K562 (cell line): ENCODE data around the gene ALKBH3. TPM values are rescaled to one million over a fixed set of nuclear protein-coding genes. Genes with fewer than 3 reads are reported as not detected.

ENCODE experiments used
- ARID1B ChIP-seq: fragments of 450-650 bp; IDR thresholded peaks from 2 replicates; pipeline ENCODE4 v1.6.1; 2016; ENCODE audit warnings: antibody characterized with exemption, mild to moderate bottlenecking, inconsistent platforms
- C11orf30 ChIP-seq: fragments of 450-650 bp; IDR thresholded peaks from 2 replicates; pipeline ENCODE4 v1.6.1; 2016; ENCODE audit warnings: low read depth, mild to moderate bottlenecking
- CBX1 ChIP-seq: sonication (generic); IDR thresholded peaks from 2 replicates; pipeline ENCODE4 v1.6.1; 2016; ENCODE audit warnings: antibody characterized with exemption, low read depth, mild to moderate bottlenecking
- CEBPB ChIP-seq: fragments of 450-650 bp; IDR thresholded peaks from 2 replicates; pipeline ENCODE4 v1.6.1; 2016; ENCODE audit warnings: missing genetic modification characterization, missing compliant biosample characterization
- EP300 ChIP-seq: IDR thresholded peaks from 2 replicates; pipeline ENCODE4 v1.6.1; 2012; ENCODE audit warnings: low read length, improper control_type of control experiment
- FOXP1 ChIP-seq: sonication (generic); formaldehyde crosslinking; IDR thresholded peaks from 2 replicates; pipeline ENCODE4 v1.8.0; 2022; ENCODE audit warnings: mild to moderate bottlenecking, missing genetic modification reagents
- GATA2 ChIP-seq: sonication (generic); formaldehyde crosslinking; IDR thresholded peaks from 2 replicates; pipeline ENCODE4 v1.4.0; 2020; ENCODE audit warnings: mild to moderate bottlenecking, missing genetic modification reagents
- HNRNPH1 ChIP-seq: fragments of 200-400 bp; formaldehyde crosslinking; optimal IDR thresholded peaks from 2 replicates; pipeline ENCODE3; 2017; ENCODE audit warnings: low read depth, mild to moderate bottlenecking, low read length, moderate library complexity
- SP1 ChIP-seq: sonication (generic); formaldehyde crosslinking; IDR thresholded peaks from 2 replicates; pipeline ENCODE4 v1.8.1; 2022; ENCODE audit warnings: mild to moderate bottlenecking, missing genetic modification reagents
- polyA plus RNA-seq, 8 experiments: library from polyadenylated mRNA; depleted of rRNA in 4 of 8; stranded (reverse) in 5 of 8; unstranded in 3 of 8; fragments of >200 nt; fragmentation: Nextera tagmentation in 2 of 8; fragmentation: Illumina TruSeq in 1 of 8; extraction: Ambion mirVana in 2 of 8; extraction: Trizol in 1 of 8; gene quantifications; 2 replicates each; pipeline versions ENCODE4 v1.2.1 to v1.2.3, GENCODE V29; 2011 to 2014; ENCODE audit warnings: inconsistent platforms in 1 of 8, missing spikeins in 1 of 8
- total RNA-seq, 7 experiments: library from RNA; depleted of rRNA in 6 of 7; stranded (reverse); fragments of >200 nt in 6 of 7; fragmentation: Illumina TruSeq in 2 of 7; extraction: Trizol in 2 of 7; gene quantifications; 2 replicates each; pipeline versions ENCODE4 v1.2.1 to v1.2.3, GENCODE V29; 2011 to 2021; ENCODE audit warnings: low replicate concordance in 1 of 7
- TF ChIP-seq, protein P1 (sequence below): fragments of 450-650 bp; IDR thresholded peaks from 2 replicates; pipeline ENCODE4 v1.6.1; 2017; ENCODE audit warnings: antibody characterized with exemption, mild to moderate bottlenecking
- TF ChIP-seq, protein P2 (sequence below): fragments of 450-650 bp; IDR thresholded peaks from 2 replicates; pipeline ENCODE4 v1.6.1; 2018; ENCODE audit not compliant: partially characterized antibody
- TF ChIP-seq, protein P3 (sequence below): IDR thresholded peaks from 2 replicates; pipeline ENCODE4 v1.6.1; 2014; ENCODE audit warnings: antibody characterized with exemption
- TF ChIP-seq, protein P4 (sequence below): fragments of 450-650 bp; formaldehyde crosslinking; conservative IDR thresholded peaks from 2 replicates; pipeline ENCODE4 v1.4.0; 2022; ENCODE audit warnings: mild to moderate bottlenecking, missing genetic modification characterization
- TF ChIP-seq, protein P5 (sequence below): fragments of 200-800 bp; sonication (Bioruptor generic); IDR thresholded peaks from 2 replicates; pipeline ENCODE4 v1.6.1; 2017; ENCODE audit warnings: missing genetic modification characterization, missing compliant biosample characterization

Gene ALKBH3
- total and polyA plus RNA-seq, 9 of the 15 experiments (the other 6 are each of a cell fraction or from before 2014, with no cell fraction given), result 16.0 to 49.9 (median 36.5) TPM

DNA sequence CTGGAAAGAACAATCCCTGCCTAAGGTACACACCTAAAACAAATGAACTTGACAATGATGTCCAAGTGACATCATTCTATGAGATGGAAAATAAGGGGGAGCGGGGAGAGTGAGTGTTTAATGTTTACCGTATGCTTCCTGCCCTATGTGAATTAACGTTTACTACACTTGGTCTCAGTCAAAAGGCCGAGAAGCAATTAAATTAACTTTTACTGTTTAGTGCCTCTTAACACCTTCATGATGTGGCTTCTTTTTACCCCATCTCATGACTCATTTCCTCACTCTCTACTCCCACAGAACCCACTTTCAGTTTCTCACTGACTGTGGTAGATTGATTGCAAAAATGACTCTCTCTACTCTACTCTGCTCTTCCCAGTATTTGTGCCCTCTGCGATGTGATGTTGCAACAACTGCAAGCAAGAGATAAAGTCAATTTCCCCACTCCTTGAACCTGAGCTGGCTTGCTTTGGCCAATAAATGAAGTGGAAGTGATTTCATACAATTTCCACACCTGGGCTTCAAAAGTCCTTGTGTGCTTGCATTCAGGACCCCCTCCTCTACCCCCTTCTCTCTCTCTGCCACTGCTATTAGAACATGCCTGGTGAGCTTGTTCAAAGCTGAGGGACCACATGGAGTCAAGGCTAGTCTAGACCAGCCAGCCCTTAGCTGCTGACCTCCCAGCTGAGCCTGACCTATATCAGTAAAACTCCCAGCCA lies 11.6 kb upstream of the ALKBH3 start (continued):
- no peak for TF ChIP-seq CBX1
- no peak for TF ChIP-seq SP1
- 0 out of 2 replicates have a peak, but pooled peaks have one; percentile 29 for TF ChIP-seq C11orf30
- TF ChIP-seq HNRNPH1, result no peak
- TF ChIP-seq, protein P1, sequence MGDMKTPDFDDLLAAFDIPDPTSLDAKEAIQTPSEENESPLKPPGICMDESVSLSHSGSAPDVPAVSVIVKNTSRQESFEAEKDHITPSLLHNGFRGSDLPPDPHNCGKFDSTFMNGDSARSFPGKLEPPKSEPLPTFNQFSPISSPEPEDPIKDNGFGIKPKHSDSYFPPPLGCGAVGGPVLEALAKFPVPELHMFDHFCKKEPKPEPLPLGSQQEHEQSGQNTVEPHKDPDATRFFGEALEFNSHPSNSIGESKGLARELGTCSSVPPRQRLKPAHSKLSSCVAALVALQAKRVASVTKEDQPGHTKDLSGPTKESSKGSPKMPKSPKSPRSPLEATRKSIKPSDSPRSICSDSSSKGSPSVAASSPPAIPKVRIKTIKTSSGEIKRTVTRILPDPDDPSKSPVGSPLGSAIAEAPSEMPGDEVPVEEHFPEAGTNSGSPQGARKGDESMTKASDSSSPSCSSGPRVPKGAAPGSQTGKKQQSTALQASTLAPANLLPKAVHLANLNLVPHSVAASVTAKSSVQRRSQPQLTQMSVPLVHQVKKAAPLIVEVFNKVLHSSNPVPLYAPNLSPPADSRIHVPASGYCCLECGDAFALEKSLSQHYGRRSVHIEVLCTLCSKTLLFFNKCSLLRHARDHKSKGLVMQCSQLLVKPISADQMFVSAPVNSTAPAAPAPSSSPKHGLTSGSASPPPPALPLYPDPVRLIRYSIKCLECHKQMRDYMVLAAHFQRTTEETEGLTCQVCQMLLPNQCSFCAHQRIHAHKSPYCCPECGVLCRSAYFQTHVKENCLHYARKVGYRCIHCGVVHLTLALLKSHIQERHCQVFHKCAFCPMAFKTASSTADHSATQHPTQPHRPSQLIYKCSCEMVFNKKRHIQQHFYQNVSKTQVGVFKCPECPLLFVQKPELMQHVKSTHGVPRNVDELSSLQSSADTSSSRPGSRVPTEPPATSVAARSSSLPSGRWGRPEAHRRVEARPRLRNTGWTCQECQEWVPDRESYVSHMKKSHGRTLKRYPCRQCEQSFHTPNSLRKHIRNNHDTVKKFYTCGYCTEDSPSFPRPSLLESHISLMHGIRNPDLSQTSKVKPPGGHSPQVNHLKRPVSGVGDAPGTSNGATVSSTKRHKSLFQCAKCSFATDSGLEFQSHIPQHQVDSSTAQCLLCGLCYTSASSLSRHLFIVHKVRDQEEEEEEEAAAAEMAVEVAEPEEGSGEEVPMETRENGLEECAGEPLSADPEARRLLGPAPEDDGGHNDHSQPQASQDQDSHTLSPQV, result no peak
- TF ChIP-seq, protein P2, sequence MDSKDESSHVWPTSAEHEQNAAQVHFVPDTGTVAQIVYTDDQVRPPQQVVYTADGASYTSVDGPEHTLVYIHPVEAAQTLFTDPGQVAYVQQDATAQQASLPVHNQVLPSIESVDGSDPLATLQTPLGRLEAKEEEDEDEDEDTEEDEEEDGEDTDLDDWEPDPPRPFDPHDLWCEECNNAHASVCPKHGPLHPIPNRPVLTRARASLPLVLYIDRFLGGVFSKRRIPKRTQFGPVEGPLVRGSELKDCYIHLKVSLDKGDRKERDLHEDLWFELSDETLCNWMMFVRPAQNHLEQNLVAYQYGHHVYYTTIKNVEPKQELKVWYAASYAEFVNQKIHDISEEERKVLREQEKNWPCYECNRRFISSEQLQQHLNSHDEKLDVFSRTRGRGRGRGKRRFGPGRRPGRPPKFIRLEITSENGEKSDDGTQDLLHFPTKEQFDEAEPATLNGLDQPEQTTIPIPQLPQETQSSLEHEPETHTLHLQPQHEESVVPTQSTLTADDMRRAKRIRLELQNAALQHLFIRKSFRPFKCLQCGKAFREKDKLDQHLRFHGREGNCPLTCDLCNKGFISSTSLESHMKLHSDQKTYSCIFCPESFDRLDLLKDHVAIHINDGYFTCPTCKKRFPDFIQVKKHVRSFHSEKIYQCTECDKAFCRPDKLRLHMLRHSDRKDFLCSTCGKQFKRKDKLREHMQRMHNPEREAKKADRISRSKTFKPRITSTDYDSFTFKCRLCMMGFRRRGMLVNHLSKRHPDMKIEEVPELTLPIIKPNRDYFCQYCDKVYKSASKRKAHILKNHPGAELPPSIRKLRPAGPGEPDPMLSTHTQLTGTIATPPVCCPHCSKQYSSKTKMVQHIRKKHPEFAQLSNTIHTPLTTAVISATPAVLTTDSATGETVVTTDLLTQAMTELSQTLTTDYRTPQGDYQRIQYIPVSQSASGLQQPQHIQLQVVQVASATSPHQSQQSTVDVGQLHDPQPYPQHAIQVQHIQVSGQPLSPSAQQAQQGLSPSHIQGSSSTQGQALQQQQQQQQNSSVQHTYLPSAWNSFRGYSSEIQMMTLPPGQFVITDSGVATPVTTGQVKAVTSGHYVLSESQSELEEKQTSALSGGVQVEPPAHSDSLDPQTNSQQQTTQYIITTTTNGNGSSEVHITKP, result no peak
- peak; percentile 84 for TF ChIP-seq GATA2 (CRISPR knock-in tag)
- peak; percentile 97 for TF ChIP-seq ARID1B
- no peak for TF ChIP-seq FOXP1 (CRISPR knock-in tag)
- TF ChIP-seq, protein P3, sequence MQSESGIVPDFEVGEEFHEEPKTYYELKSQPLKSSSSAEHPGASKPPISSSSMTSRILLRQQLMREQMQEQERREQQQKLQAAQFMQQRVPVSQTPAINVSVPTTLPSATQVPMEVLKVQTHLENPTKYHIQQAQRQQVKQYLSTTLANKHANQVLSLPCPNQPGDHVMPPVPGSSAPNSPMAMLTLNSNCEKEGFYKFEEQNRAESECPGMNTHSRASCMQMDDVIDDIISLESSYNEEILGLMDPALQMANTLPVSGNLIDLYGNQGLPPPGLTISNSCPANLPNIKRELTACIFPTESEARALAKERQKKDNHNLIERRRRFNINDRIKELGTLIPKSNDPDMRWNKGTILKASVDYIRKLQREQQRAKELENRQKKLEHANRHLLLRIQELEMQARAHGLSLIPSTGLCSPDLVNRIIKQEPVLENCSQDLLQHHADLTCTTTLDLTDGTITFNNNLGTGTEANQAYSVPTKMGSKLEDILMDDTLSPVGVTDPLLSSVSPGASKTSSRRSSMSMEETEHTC, result 0 out of 2 replicates have a peak, but pooled peaks have one; percentile 42
- TF ChIP-seq CEBPB, result peak; percentile 99
- TF ChIP-seq, protein P4, sequence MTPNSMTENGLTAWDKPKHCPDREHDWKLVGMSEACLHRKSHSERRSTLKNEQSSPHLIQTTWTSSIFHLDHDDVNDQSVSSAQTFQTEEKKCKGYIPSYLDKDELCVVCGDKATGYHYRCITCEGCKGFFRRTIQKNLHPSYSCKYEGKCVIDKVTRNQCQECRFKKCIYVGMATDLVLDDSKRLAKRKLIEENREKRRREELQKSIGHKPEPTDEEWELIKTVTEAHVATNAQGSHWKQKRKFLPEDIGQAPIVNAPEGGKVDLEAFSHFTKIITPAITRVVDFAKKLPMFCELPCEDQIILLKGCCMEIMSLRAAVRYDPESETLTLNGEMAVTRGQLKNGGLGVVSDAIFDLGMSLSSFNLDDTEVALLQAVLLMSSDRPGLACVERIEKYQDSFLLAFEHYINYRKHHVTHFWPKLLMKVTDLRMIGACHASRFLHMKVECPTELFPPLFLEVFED (CRISPR knock-in tag), result no peak
- TF ChIP-seq EP300, result peak; percentile 89
- TF ChIP-seq, protein P5, sequence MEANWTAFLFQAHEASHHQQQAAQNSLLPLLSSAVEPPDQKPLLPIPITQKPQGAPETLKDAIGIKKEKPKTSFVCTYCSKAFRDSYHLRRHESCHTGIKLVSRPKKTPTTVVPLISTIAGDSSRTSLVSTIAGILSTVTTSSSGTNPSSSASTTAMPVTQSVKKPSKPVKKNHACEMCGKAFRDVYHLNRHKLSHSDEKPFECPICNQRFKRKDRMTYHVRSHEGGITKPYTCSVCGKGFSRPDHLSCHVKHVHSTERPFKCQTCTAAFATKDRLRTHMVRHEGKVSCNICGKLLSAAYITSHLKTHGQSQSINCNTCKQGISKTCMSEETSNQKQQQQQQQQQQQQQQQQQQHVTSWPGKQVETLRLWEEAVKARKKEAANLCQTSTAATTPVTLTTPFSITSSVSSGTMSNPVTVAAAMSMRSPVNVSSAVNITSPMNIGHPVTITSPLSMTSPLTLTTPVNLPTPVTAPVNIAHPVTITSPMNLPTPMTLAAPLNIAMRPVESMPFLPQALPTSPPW (CRISPR knock-in tag), result peak; percentile 41; the same call in 1 of the 2 replicates
